Right atrium auricular region (tissue), 2 donors: Measurements from ENCODE around the gene MATCAP1. TPM values are rescaled to one million over a fixed set of nuclear protein-coding genes. Genes with fewer than 3 reads are reported as not detected.

Experiments used
- DNase-seq: peaks from one replicate; pipeline ENCODE4 v3.0.0-alpha.2; 2019; ENCODE audit warnings: low spot score
- H3K27ac ChIP-seq, 2 donors: fragments of 200-600 bp; sonication (generic); 1 replicate in 1 of 2; 2 replicates in 1 of 2; pipeline ENCODE4 v1.5.1; 2016 to 2019
- H3K27me3 ChIP-seq, 2 donors: fragments of 200-600 bp; sonication (generic); one replicate each; pipeline versions ENCODE4 v1.5.1 to v1.6.0; 2017 to 2019
- H3K36me3 ChIP-seq: fragments of 200-600 bp; sonication (generic); one replicate; pipeline ENCODE4 v1.5.1; 2016
- H3K4me1 ChIP-seq, 2 donors: fragments of 200-600 bp; sonication (generic); one replicate each; pipeline versions ENCODE4 v1.5.1 to v1.6.0; 2017 to 2019
- H3K4me3 ChIP-seq, 2 donors: fragments of 200-600 bp; sonication (generic); 1 replicate in 1 of 2; 2 replicates in 1 of 2; pipeline ENCODE4 v1.5.1; 2017 to 2019; ENCODE audit warnings: mild to moderate bottlenecking in 1 of 2, moderate library complexity in 1 of 2
- H3K9me3 ChIP-seq, 2 donors: fragments of 200-600 bp; sonication (generic); one replicate each; pipeline ENCODE4 v1.5.1; 2019
- CTCF ChIP-seq, 2 donors: fragments of 200-600 bp; sonication (generic); IDR thresholded peaks; one replicate each; pipeline ENCODE4 v1.5.1; 2019; ENCODE audit warnings: antibody characterized with exemption in 2 of 2
- total RNA-seq, 2 donors: library from RNA; depleted of rRNA; stranded (reverse); fragments of >200 nt; gene quantifications; one replicate each; pipeline ENCODE4 v1.1.0, GENCODE V29; 2016

MATCAP1 gene
- total RNA-seq, 2 donors from 2014 or later, result 4.2 to 7.8 TPM

GRCh38 chr16:67142342-67142741 is 41.4 kb downstream of the MATCAP1 start:
- H3K27ac ChIP-seq, result no peak overlapping the region
- no peaks in the 10 kb centered on the region for H3K9me3 ChIP-seq
- H3K36me3 ChIP-seq, result peaks cover 97% of the 10 kb centered on the region
- H3K4me3 ChIP-seq, result no peak overlapping the region
- DNase-seq, result no peak
- H3K27me3 ChIP-seq, result no peaks in the 10 kb centered on the region
- TF ChIP-seq CTCF (IDR thresholded peaks at IDR 0.05), result no peak
- no peaks in the 10 kb centered on the region for H3K4me1 ChIP-seq

GRCh38 chr16:67141391-67141790 is 42.4 kb downstream of the MATCAP1 start:
- Histone ChIP-seq H3K27me3 (no peaks in the 10 kb centered on the region), H3K9me3 (no peaks in the 10 kb centered on the region), H3K27ac (no peak overlapping the region), H3K4me1 (no peaks in the 10 kb centered on the region), H3K4me3 (no peak overlapping the region), H3K36me3 (peaks cover 97% of the 10 kb centered on the region)
- DNase-seq, result no peak
- no peak for TF ChIP-seq CTCF (IDR thresholded peaks at IDR 0.05)

- Histone ChIP-seq H3K27ac (no peak overlapping the region), H3K9me3 (no peaks in the 10 kb centered on the region), H3K4me1 (no peaks in the 10 kb centered on the region), H3K27me3 (no peaks in the 10 kb centered on the region), H3K4me3 (no peak overlapping the region), H3K36me3 (peaks cover 95% of the 10 kb centered on the region)
- TF ChIP-seq CTCF (IDR thresholded peaks at IDR 0.05), result no peak
- DNase-seq, result no peak
These were observed 46.2 kb downstream of the MATCAP1 start for GRCh38 chr16:67137605-67138004.

- no peak for TF ChIP-seq CTCF (IDR thresholded peaks at IDR 0.05)
- Histone ChIP-seq H3K27me3 (no peaks in the 10 kb centered on the region), H3K9me3 (no peaks in the 10 kb centered on the region), H3K4me1 (no peaks in the 10 kb centered on the region), H3K36me3 (peaks cover 57% of the 10 kb centered on the region), H3K27ac (no peak overlapping the region), H3K4me3 (no peak overlapping the region)
- DNase-seq, result no peak
These were observed 54.3 kb downstream of the MATCAP1 start for GRCh38 chr16:67129422-67129821.

GRCh38 chr16:67128887-67129286 is 54.9 kb downstream of the MATCAP1 start:
- no peaks in the 10 kb centered on the region for H3K4me1 ChIP-seq
- TF ChIP-seq CTCF (IDR thresholded peaks at IDR 0.05), result no peak
- H3K27ac ChIP-seq, result no peak overlapping the region
- DNase-seq, result no peak
- no peaks in the 10 kb centered on the region for H3K27me3 ChIP-seq
- no peak overlapping the region for H3K4me3 ChIP-seq
- H3K36me3 ChIP-seq, result peaks cover 54% of the 10 kb centered on the region
- H3K9me3 ChIP-seq, result no peaks in the 10 kb centered on the region

- Histone ChIP-seq H3K27me3 (no peaks in the 10 kb centered on the region), H3K4me3 (no peak overlapping the region), H3K27ac (no peak overlapping the region), H3K9me3 (no peaks in the 10 kb centered on the region), H3K4me1 (no peaks in the 10 kb centered on the region), H3K36me3 (peaks cover 51% of the 10 kb centered on the region)
- no peak for TF ChIP-seq CTCF (IDR thresholded peaks at IDR 0.05)
- no peak for DNase-seq
These were observed 55.3 kb downstream of the MATCAP1 start for GRCh38 chr16:67128417-67128816.
